Stimulated activated naive CD8-positive, alpha-beta T cell treated with anti-CD3 and anti-CD28 coated beads, Interleukin-15, Interleukin-2, amounts not matched to agents 100 ng/mL and 50 ng/mL, for 24 hours (primary cell): Measurements from ENCODE around the gene HLA-DQB1.
A peak's percentile ranks its signal among the peaks of the same experiment; 100 is the strongest.
"Not testable (repeated sequence)": the region's sequence is repeated elsewhere in the genome, so short reads cannot be mapped to it uniquely, and the experiment has no call there.

Experiments
- H3K27ac Mint-ChIP-seq: one replicate; pipeline ENCODE4 v1.8.0; 2021; ENCODE audit warnings: mild to moderate bottlenecking, mixed read lengths
- H3K27me3 Mint-ChIP-seq: one replicate; pipeline ENCODE4 v1.8.0; 2021; ENCODE audit warnings: mixed read lengths
- H3K36me3 Mint-ChIP-seq: one replicate; pipeline ENCODE4 v1.8.0; 2021; ENCODE audit warnings: low read depth, mixed read lengths
- H3K4me1 Mint-ChIP-seq: one replicate; pipeline ENCODE4 v1.8.0; 2021; ENCODE audit warnings: low read depth, mixed read lengths
- H3K4me3 Mint-ChIP-seq: one replicate; pipeline ENCODE4 v1.8.0; 2021; ENCODE audit warnings: mild to moderate bottlenecking, mixed read lengths
- H3K9me3 Mint-ChIP-seq: one replicate; pipeline ENCODE4 v1.8.0; 2021; ENCODE audit warnings: mixed read lengths

Gene HLA-DQB1

GRCh38 chr6:32666420-32667300 is at the start of gene HLA-DQB1:
Gene HLA-DQB1, minus strand, starts transcription at chr6:32666657. Its CDS starts 50 bp downstream, at chr6:32666607.
- Mint-ChIP-seq H3K4me1 (peaks cover 61% of the 10 kb centered on the region), H3K9me3 (no peaks in the 10 kb centered on the region), H3K36me3 (peaks cover 13% of the 10 kb centered on the region), H3K27ac (peak within 1 kb of the TSS; percentile 75), H3K4me3 (peak within 1 kb of the TSS; percentile 83), H3K27me3 (peaks cover 11% of the 10 kb centered on the region)

- H3K4me3 Mint-ChIP-seq = no peak overlapping the region
- no peak overlapping the region for H3K27ac Mint-ChIP-seq
- peaks cover 5% of the 10 kb centered on the region for H3K27me3 Mint-ChIP-seq
- H3K4me1 Mint-ChIP-seq = no peaks in the 10 kb centered on the region
- no peaks in the 10 kb centered on the region for H3K36me3 Mint-ChIP-seq
- no peaks in the 10 kb centered on the region for H3K9me3 Mint-ChIP-seq
These were observed 46.8 kb upstream of the HLA-DQB1 start for GRCh38 chr6:32713241-32713640.

DNA sequence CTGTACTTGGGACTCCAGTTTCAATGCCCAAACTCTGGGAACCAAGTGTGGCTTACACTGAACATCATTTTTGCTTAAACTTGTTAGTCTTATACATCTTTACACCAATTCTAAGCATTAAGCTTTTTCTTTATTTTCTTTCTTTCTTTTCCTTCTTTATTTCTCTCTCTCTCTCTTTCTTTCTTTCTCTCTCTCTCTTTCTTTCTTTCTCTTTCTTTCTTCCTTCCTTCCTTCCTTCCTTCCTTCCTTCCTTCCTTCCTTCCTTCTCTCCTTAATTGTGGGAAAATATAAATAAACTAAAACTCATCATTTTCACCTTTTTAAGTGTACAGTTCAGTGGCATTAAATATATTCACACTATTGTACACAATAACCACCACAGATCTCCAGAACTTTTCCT is 43.2 kb upstream of the HLA-DQB1 start:
- no peak overlapping the region for H3K4me3 Mint-ChIP-seq
- no peak overlapping the region for H3K27ac Mint-ChIP-seq
- H3K36me3 Mint-ChIP-seq = no peaks in the 10 kb centered on the region
- peaks cover 4% of the 10 kb centered on the region for H3K9me3 Mint-ChIP-seq
- H3K27me3 Mint-ChIP-seq = peaks cover 4% of the 10 kb centered on the region
- peaks cover 5% of the 10 kb centered on the region for H3K4me1 Mint-ChIP-seq

- not testable (repeated sequence) for H3K4me3 Mint-ChIP-seq, H3K4me1 Mint-ChIP-seq, H3K27ac Mint-ChIP-seq, H3K36me3 Mint-ChIP-seq, H3K9me3 Mint-ChIP-seq
- peaks cover 22% of the 10 kb centered on the region for H3K27me3 Mint-ChIP-seq
These were observed 38.7 kb upstream of the HLA-DQB1 start for GRCh38 chr6:32705164-32705563.

- Mint-ChIP-seq H3K4me3 (no peak overlapping the region), H3K27me3 (peaks cover 22% of the 10 kb centered on the region), H3K4me1 (peaks cover 6% of the 10 kb centered on the region), H3K27ac (no peak overlapping the region), H3K9me3 (peaks cover 4% of the 10 kb centered on the region), H3K36me3 (no peaks in the 10 kb centered on the region)
These were observed 36.9 kb upstream of the HLA-DQB1 start for GRCh38 chr6:32703347-32703746.

GRCh38 chr6:32700391-32701040 is 34.1 kb upstream of the HLA-DQB1 start:
- no peaks in the 10 kb centered on the region for H3K36me3 Mint-ChIP-seq
- H3K27ac Mint-ChIP-seq = no peak overlapping the region
- no peak overlapping the region for H3K4me3 Mint-ChIP-seq
- peaks cover 6% of the 10 kb centered on the region for H3K4me1 Mint-ChIP-seq
- H3K27me3 Mint-ChIP-seq = peaks cover 22% of the 10 kb centered on the region
- peaks cover 4% of the 10 kb centered on the region for H3K9me3 Mint-ChIP-seq

DNA sequence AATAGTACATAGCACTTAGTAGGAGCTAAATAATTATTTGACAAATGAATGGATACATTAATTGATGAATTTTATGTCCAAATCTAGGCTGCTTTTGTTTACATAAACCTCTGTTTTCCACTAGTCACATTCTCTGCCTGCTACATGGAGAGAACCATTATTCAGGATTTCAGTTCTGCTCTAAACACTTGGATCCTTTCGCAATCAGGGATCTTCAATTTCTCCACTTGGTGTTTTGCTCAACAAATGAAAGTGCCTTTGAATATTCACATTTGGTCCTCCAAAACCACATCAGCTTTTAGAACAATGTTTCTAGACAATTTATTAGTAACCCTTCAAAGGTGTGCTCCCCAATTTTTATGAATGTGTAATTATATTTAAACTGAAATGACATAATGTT is 30.6 kb upstream of the HLA-DQB1 start:
- no peak overlapping the region for H3K27ac Mint-ChIP-seq
- H3K36me3 Mint-ChIP-seq = no peaks in the 10 kb centered on the region
- H3K4me1 Mint-ChIP-seq = peaks cover under 1% of the 10 kb centered on the region
- no peaks in the 10 kb centered on the region for H3K9me3 Mint-ChIP-seq
- H3K27me3 Mint-ChIP-seq = peaks cover 21% of the 10 kb centered on the region
- H3K4me3 Mint-ChIP-seq = no peak overlapping the region

DNA sequence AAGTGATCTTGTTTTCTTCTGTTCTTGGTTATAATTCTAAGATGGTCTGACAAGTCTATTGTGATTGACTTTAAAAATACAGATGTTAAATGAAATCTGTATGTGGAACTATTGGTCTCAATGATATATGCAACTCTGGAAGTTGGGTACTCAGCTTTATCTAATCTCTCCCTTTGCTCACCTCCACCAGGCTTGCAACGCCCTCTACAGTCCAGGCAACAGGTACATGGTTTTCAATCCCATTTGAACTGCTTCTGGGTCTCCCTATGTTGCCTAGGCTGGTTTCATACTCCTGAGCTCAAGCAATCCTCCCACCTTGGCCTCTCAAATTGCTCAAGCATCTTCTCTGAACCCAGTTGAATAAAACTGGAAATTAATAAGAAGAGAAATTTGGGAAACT is 25.6 kb upstream of the HLA-DQB1 start:
- Mint-ChIP-seq H3K36me3 (no peaks in the 10 kb centered on the region), H3K4me1 (peaks cover 19% of the 10 kb centered on the region), H3K27me3 (peaks cover 8% of the 10 kb centered on the region), H3K27ac (peak overlapping the region; percentile 64), H3K4me3 (no peak overlapping the region), H3K9me3 (no peaks in the 10 kb centered on the region)

DNA sequence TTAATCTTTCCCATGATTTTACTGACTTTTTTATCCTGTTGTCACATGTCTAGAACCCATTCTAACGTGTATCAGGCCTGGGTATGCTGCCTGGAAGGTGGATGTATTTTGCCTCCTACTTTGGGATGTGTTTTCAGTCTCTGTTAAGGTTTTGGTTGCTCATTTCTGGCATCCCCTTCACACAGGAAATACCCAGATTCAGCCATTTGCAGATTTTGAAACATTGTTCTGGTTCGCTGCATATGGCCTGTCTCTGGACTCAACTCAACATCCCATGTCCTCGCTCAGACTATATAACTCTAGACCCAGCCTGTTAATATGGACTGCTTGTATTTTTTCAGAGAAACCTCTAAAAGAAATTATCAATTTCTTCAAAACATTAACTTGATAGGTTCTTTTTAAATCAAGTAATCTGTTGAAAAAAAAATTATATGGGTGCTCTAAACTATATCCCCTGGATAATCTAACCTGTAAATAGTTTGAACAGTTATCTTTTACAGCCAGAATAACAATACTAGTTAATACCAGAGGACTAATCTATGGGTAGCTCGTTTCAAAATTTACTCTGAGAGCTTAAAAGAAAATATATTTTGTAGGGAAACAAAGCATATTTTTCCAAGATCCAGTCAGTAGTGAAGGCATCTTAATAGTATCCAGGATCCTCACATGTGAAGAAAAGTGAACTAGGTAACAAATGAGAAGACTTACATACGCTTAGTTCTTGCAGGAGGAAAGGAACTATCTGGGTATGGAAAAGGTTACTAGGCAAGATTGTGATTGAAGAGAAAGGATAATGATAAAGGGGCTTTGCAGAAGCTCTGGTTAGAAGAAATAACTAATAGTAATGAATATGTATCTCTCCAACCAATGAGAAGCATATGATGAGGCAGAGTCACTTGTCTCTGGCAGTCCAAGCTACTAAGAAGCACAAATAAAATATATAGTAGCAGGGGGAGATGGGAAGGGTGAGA is 23.4 kb upstream of the HLA-DQB1 start:
- Mint-ChIP-seq H3K27me3 (peaks cover 8% of the 10 kb centered on the region), H3K9me3 (no peaks in the 10 kb centered on the region), H3K27ac (peak overlapping the region; percentile 39), H3K36me3 (no peaks in the 10 kb centered on the region), H3K4me3 (peak overlapping the region; percentile 23), H3K4me1 (peaks cover 40% of the 10 kb centered on the region)

DNA sequence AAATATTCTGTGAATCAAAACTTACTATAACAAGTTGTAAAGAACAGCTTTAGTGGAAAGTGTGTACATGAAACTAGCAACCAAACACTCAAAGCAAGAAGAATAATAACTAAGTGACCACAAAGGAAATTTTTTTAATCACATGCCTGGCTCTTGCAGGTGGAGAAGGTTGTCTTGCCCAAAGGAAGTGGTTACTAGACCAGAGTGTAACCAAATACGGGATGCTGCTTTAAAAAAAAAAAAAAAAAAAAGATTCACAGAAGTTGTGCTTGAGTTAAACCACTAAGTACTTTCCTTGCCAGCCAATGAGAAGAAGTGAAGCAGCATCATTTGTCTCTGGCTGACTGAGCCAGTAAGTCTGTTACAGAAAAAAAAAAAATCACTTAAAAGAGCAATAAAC is 19.1 kb upstream of the HLA-DQB1 start:
- Mint-ChIP-seq H3K36me3 (no peaks in the 10 kb centered on the region), H3K27ac (peak overlapping the region; percentile 51), H3K27me3 (no peaks in the 10 kb centered on the region), H3K9me3 (peaks cover 10% of the 10 kb centered on the region), H3K4me3 (peak overlapping the region; percentile 60), H3K4me1 (peaks cover 41% of the 10 kb centered on the region)

GRCh38 chr6:32684246-32684645 is 17.8 kb upstream of the HLA-DQB1 start:
- H3K36me3 Mint-ChIP-seq = no peaks in the 10 kb centered on the region
- peaks cover 10% of the 10 kb centered on the region for H3K9me3 Mint-ChIP-seq
- H3K27ac Mint-ChIP-seq = no peak overlapping the region
- peaks cover 34% of the 10 kb centered on the region for H3K4me1 Mint-ChIP-seq
- no peak overlapping the region for H3K4me3 Mint-ChIP-seq
- H3K27me3 Mint-ChIP-seq = no peaks in the 10 kb centered on the region

DNA sequence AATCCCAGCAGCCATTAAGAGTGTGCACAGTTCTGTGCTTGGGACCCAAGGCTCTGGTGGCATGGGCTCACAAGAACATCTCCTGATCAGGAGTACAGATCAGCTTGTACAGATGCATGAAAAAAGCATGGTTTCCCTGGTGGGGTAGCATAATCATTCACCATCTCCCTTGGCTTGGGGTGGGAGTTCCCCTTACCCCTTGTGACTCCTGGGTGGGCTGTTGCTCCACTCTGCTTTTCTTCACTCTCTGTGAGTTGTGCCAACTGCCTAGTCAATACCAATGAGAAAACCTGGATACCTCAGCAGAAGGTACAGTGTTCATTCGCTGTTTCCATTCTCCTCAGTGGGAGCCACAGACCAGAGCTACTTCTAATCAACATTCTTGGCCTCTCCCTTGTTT is 13.6 kb upstream of the HLA-DQB1 start:
- Mint-ChIP-seq H3K27ac (no peak overlapping the region), H3K4me1 (peaks cover 12% of the 10 kb centered on the region), H3K9me3 (peaks cover 23% of the 10 kb centered on the region), H3K27me3 (no peaks in the 10 kb centered on the region), H3K36me3 (no peaks in the 10 kb centered on the region), H3K4me3 (no peak overlapping the region)

- Mint-ChIP-seq H3K9me3 (peaks cover 22% of the 10 kb centered on the region), H3K27me3 (no peaks in the 10 kb centered on the region), H3K27ac (no peak overlapping the region), H3K4me3 (no peak overlapping the region), H3K36me3 (no peaks in the 10 kb centered on the region), H3K4me1 (peaks cover 6% of the 10 kb centered on the region)
These were observed 13.0 kb upstream of the HLA-DQB1 start for GRCh38 chr6:32679492-32679891.

DNA sequence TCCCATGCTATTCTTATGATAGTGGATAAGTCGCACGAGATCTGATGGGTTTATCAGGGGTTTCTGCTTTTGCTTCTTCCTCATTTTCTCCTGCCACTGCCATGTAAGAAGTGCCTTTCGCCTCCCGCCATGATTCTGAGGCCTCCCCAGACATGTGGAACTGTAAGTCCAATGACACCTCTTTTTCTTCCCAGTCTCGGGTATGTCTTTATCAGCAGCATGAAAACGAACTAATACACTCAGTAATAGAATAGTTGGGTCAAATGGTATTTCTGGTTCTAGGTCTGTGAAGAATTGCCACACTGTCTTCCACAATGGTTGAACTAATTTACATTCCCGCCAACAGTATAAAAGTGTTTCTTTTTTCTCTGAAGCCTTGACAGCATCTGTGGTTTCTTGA is 7.7 kb upstream of the HLA-DQB1 start:
- H3K27me3 Mint-ChIP-seq, H3K27ac Mint-ChIP-seq, H3K4me3 Mint-ChIP-seq, H3K36me3 Mint-ChIP-seq, H3K4me1 Mint-ChIP-seq: not testable (repeated sequence)
- H3K9me3 Mint-ChIP-seq = peaks cover 12% of the 10 kb centered on the region

GRCh38 chr6:32671908-32672307 is 5.5 kb upstream of the HLA-DQB1 start:
- not testable (repeated sequence) for H3K27me3 Mint-ChIP-seq, H3K9me3 Mint-ChIP-seq, H3K36me3 Mint-ChIP-seq, H3K27ac Mint-ChIP-seq, H3K4me3 Mint-ChIP-seq
- H3K4me1 Mint-ChIP-seq = peaks cover 22% of the 10 kb centered on the region
